K562 (cell line): ENCODE measurements around the gene SIM2. TPM values are rescaled to one million over a fixed set of nuclear protein-coding genes. Genes with fewer than 3 reads are reported as not detected.

Experiments used
- ATAC-seq: fragments of 200-7000 bp; cut with Tn5 transposase; 3 replicates; pipeline ENCODE4 v1.9.1; 2020; ENCODE audit warnings: moderate library complexity
- BruUV-seq: library from RNA; stranded (reverse); fragments of 400-500 nt; replicated peaks from 2 replicates; lab custom pipeline; 2021; lab: Mats Ljungman, UMichigan
- CTCF ChIA-PET: fragments of 300-600 bp; formaldehyde crosslinking; extraction: SDS; loops from one replicate; lab custom pipeline; 2021; ENCODE audit warnings: low intra/inter-chr PET ratio; lab: Yijun Ruan, JAX
- POLR2A ChIA-PET: fragments of 300-600, 350-650 bp; sonication (Branson Sonifier 250); formaldehyde crosslinking; extraction: SDS; loops from one replicate; lab custom pipeline; 2021; ENCODE audit warnings: antibody characterized with exemption, inconsistent platforms; lab: Yijun Ruan, JAX
- DNase-seq, 4 experiments: peaks; one replicate each; pipeline versions ENCODE4 v3.0.0 to v3.0.0-alpha.2; 2011 to 2018; ENCODE audit warnings: low spot score in 3 of 4, mixed read lengths in 3 of 4; ENCODE audit errors: extremely low read depth in 1 of 4
- FAIRE-seq: peaks from 2 replicates; lab custom pipeline; 2011; peaks lifted over from hg19 to GRCh38; lab: Jason Lieb, UNC
- H2AFZ ChIP-seq: 2 replicates; pipeline ENCODE4 v1.6.0; 2011; ENCODE audit warnings: low read depth, low read length, control low read depth, inconsistent platforms
- H3K27ac ChIP-seq: fragments of 200-600 bp; 3 replicates; pipeline ENCODE4 v1.8.0; 2011; ENCODE audit warnings: low read depth, mild to moderate bottlenecking, control low read depth, inconsistent platforms, low read length, moderate library complexity, mixed read lengths; ENCODE audit errors: extremely low read depth
- H3K27me3 ChIP-seq, 2 experiments: fragments of 300-600 bp in 1 of 2; 2 replicates in 1 of 2; 3 replicates in 1 of 2; pipeline versions ENCODE4 v1.6.0 to v1.8.0; 2011; ENCODE audit warnings: inconsistent platforms in 2 of 2, low read length in 2 of 2, mild to moderate bottlenecking in 1 of 2, mixed read lengths in 1 of 2, moderate library complexity in 1 of 2; ENCODE audit not compliant: control insufficient read depth in 2 of 2, insufficient read depth in 2 of 2
- H3K36me3 ChIP-seq: fragments of 300-600 bp; 3 replicates; pipeline ENCODE4 v1.8.0; 2011; ENCODE audit warnings: mild to moderate bottlenecking, low read length, inconsistent platforms; ENCODE audit not compliant: control insufficient read depth, insufficient read depth
- H3K4me1 ChIP-seq, 2 experiments: fragments of 200-600 bp in 1 of 2; replicated peaks in 1 of 2; 2 replicates in 1 of 2; 3 replicates in 1 of 2; pipeline versions ENCODE4 v1.5.1 to v1.8.0; 2011; ENCODE audit warnings: inconsistent platforms in 2 of 2, low read length in 2 of 2, mild to moderate bottlenecking in 1 of 2, mixed read lengths in 1 of 2, moderate library complexity in 1 of 2; ENCODE audit not compliant: control insufficient read depth in 2 of 2, insufficient read depth in 2 of 2
- H3K4me2 ChIP-seq: 2 replicates; pipeline ENCODE4 v1.6.1; 2011; ENCODE audit warnings: low read length, control low read depth, inconsistent platforms, mixed read lengths; ENCODE audit not compliant: insufficient read depth
- H3K4me3 ChIP-seq: fragments of 200-600 bp; sonication (generic), shearing (Covaris generic); 2 replicates; pipeline ENCODE4 v1.5.1; 2016; ENCODE audit warnings: control low read depth, inconsistent platforms
- H3K79me2 ChIP-seq: fragments of 200-600 bp; 3 replicates; pipeline ENCODE4 v1.8.0; 2011; ENCODE audit warnings: low read length, inconsistent platforms; ENCODE audit not compliant: control insufficient read depth, insufficient read depth
- H3K9ac ChIP-seq, 2 experiments: 2 replicates each; pipeline versions ENCODE4 v1.6.0 to v1.6.1; 2011; ENCODE audit warnings: low read depth in 2 of 2, low read length in 2 of 2, control low read depth in 1 of 2, inconsistent platforms in 1 of 2, mild to moderate bottlenecking in 1 of 2, mixed read lengths in 1 of 2; ENCODE audit not compliant: insufficient read depth in 1 of 2
- H3K9me1 ChIP-seq: one replicate; pipeline ENCODE4 v1.6.0; 2011; ENCODE audit warnings: inconsistent platforms, mild to moderate bottlenecking, low read length, moderate library complexity; ENCODE audit not compliant: control insufficient read depth, insufficient read depth
- H3K9me3 ChIP-seq: replicated peaks from 2 replicates; pipeline ENCODE4 v1.5.1; 2011; ENCODE audit warnings: low read depth, low read length, inconsistent platforms; ENCODE audit not compliant: control insufficient read depth, insufficient read depth
- H4K20me1 ChIP-seq: replicated peaks from 2 replicates; pipeline ENCODE4 v1.6.1; 2011; ENCODE audit warnings: low read length, inconsistent platforms, mixed read lengths; ENCODE audit not compliant: control insufficient read depth, insufficient read depth
- DDX20 ChIP-seq: fragments of 450-650 bp; IDR thresholded peaks from 2 replicates; pipeline ENCODE4 v1.6.1; 2016; ENCODE audit warnings: missing genetic modification characterization, low read depth, mild to moderate bottlenecking, missing compliant biosample characterization, moderate library complexity
- EP300 ChIP-seq: IDR thresholded peaks from 2 replicates; pipeline ENCODE4 v1.6.1; 2012; ENCODE audit warnings: low read length, improper control_type of control experiment
- GATA2 ChIP-seq: sonication (generic); formaldehyde crosslinking; IDR thresholded peaks from 2 replicates; pipeline ENCODE4 v1.4.0; 2020; ENCODE audit warnings: mild to moderate bottlenecking, missing genetic modification reagents
- IRF2 ChIP-seq: sonication (generic); formaldehyde crosslinking; IDR thresholded peaks from 2 replicates; pipeline ENCODE4 v1.8.1; 2022; ENCODE audit warnings: mild to moderate bottlenecking, missing genetic modification reagents
- KDM4B ChIP-seq, 2 experiments: fragments of 450-650 bp in 1 of 2; sonication (generic) in 1 of 2; IDR thresholded peaks; 2 replicates each; pipeline ENCODE4 v1.6.1; 2016 to 2017; ENCODE audit warnings: borderline replicate concordance in 2 of 2, antibody characterized with exemption in 1 of 2, low read depth in 1 of 2, mild to moderate bottlenecking in 1 of 2
- KLF6 ChIP-seq: fragments of 250-450 bp; sonication (Bioruptor Pico); IDR thresholded peaks from 2 replicates; pipeline ENCODE4 v1.4.0; 2020; ENCODE audit warnings: mild to moderate bottlenecking, moderate library complexity, borderline replicate concordance
- MTA2 ChIP-seq: fragments of 450-650 bp; IDR thresholded peaks from 2 replicates; pipeline ENCODE4 v1.6.1; 2016; ENCODE audit warnings: low read depth
- RBM34 ChIP-seq: fragments of 200-400 bp; formaldehyde crosslinking; IDR thresholded peaks from 2 replicates; pipeline ENCODE4 v1.6.1; 2018; ENCODE audit warnings: low read length, borderline replicate concordance; ENCODE audit not compliant: insufficient read depth
- RBM39 ChIP-seq: fragments of 200-400 bp; formaldehyde crosslinking; optimal IDR thresholded peaks from 2 replicates; pipeline ENCODE3; 2018; ENCODE audit warnings: low read depth, low read length
- RNF2 ChIP-seq: sonication (generic); IDR thresholded peaks from 2 replicates; pipeline ENCODE4 v1.6.1; 2016
- SETDB1 ChIP-seq: IDR thresholded peaks from one replicate; pipeline ENCODE4 v1.6.1; 2012; ENCODE audit warnings: low read length, control low read depth, inconsistent platforms
- SMARCA5 ChIP-seq: fragments of 450-650 bp; IDR thresholded peaks from 2 replicates; pipeline ENCODE4 v1.6.1; 2016
- THAP7 ChIP-seq: fragments of 250-450 bp; sonication (Bioruptor Pico); IDR thresholded peaks from 2 replicates; pipeline ENCODE4 v1.5.0; 2021
- ZBTB7A ChIP-seq: IDR thresholded peaks from 2 replicates; pipeline ENCODE4 v1.6.1; 2011; ENCODE audit warnings: low read depth, mild to moderate bottlenecking, low read length, moderate library complexity, borderline replicate concordance; ENCODE audit not compliant: control insufficient read depth
- ZNF133 ChIP-seq: fragments of 250-450 bp; sonication (Bioruptor Pico); IDR thresholded peaks from 2 replicates; pipeline ENCODE4 v1.4.0; 2020; ENCODE audit warnings: mild to moderate bottlenecking
- ZNF311 ChIP-seq: fragments of 250-450 bp; sonication (Bioruptor Pico); IDR thresholded peaks from 2 replicates; pipeline ENCODE4 v1.4.0; 2020; ENCODE audit warnings: mild to moderate bottlenecking, moderate library complexity
- ZNF347 ChIP-seq: fragments of 450-650 bp; formaldehyde crosslinking; IDR thresholded peaks from 2 replicates; pipeline ENCODE4 v1.4.0; 2020; ENCODE audit warnings: low read depth, mild to moderate bottlenecking, moderate library complexity
- ZNF639 ChIP-seq, 2 experiments: fragments of 200-800 bp in 1 of 2; sonication (Bioruptor generic) in 1 of 2; sonication (generic) in 1 of 2; formaldehyde crosslinking in 1 of 2; IDR thresholded peaks in 1 of 2; conservative IDR thresholded peaks in 1 of 2; 2 replicates each; pipeline versions ENCODE4 v1.5.0 to v1.6.1; 2016 to 2020; ENCODE audit warnings: missing compliant biosample characterization in 1 of 2, missing genetic modification characterization in 1 of 2, missing genetic modification reagents in 1 of 2
- ZNF79 ChIP-seq: fragments of 250-450 bp; sonication (Bioruptor Pico); IDR thresholded peaks from 2 replicates; pipeline ENCODE4 v1.4.0; 2020; ENCODE audit warnings: low read depth, mild to moderate bottlenecking, moderate library complexity
- WGBS: fragments of 100-300 bp; shearing (Covaris generic); methylation state at CpG from one replicate; pipeline ENCODE4 v1.1.6; 2016; ENCODE audit warnings: low coverage, mixed read lengths; ENCODE audit not compliant: insufficient coverage; ENCODE audit errors: missing lambda C conversion rate; 5-methylcytosine and 5-hydroxymethylcytosine counted together
- in situ Hi-C: fragments of 300-500 bp; cut with MboI; formaldehyde crosslinking; loops from 4 replicates; pipeline ENCODE4 v1.15.0; 2018; ENCODE audit warnings: inconsistent platforms, mixed read lengths
- intact Hi-C: fragments of 100-400 bp; cut with micrococcal nuclease; formaldehyde crosslinking; loops from 2 replicates; pipeline ENCODE4 v1.14.2; 2022
- polyA plus RNA-seq, 8 experiments: library from polyadenylated mRNA; depleted of rRNA in 4 of 8; stranded (reverse) in 5 of 8; unstranded in 3 of 8; fragments of >200 nt; fragmentation: Nextera tagmentation in 2 of 8; fragmentation: Illumina TruSeq in 1 of 8; extraction: Ambion mirVana in 2 of 8; extraction: Trizol in 1 of 8; gene quantifications; 2 replicates each; pipeline versions ENCODE4 v1.2.1 to v1.2.3, GENCODE V29; 2011 to 2014; ENCODE audit warnings: inconsistent platforms in 1 of 8, missing spikeins in 1 of 8
- total RNA-seq, 7 experiments: library from RNA; depleted of rRNA in 6 of 7; stranded (reverse); fragments of >200 nt in 6 of 7; fragmentation: Illumina TruSeq in 2 of 7; extraction: Trizol in 2 of 7; gene quantifications; 2 replicates each; pipeline versions ENCODE4 v1.2.1 to v1.2.3, GENCODE V29; 2011 to 2021; ENCODE audit warnings: low replicate concordance in 1 of 7

SIM2 gene
- total and polyA plus RNA-seq, 9 of the 15 experiments (the other 6 are each of a cell fraction or from before 2014, with no cell fraction given): 0.07 to 0.11 (median 0.08) TPM; not detected in 6

GRCh38 chr21:36765229-36765628, 66.3 kb downstream of the SIM2 start:
- H3K4me1 ChIP-seq: no peaks in the 10 kb centered on the region
- no peaks in the 10 kb centered on the region for H3K9me1 ChIP-seq
- H3K27ac ChIP-seq: no peak overlapping the region
- H3K36me3 ChIP-seq: no peaks in the 10 kb centered on the region
- DNase-seq (no peak), FAIRE-seq (peak; percentile 44), ATAC-seq (no peak)
- no peak overlapping the region for H3K4me2 ChIP-seq
- H3K79me2 ChIP-seq: no peaks in the 10 kb centered on the region
- no peak overlapping the region for H3K9ac ChIP-seq
- H3K9me3 ChIP-seq: no peaks in the 10 kb centered on the region
- intact Hi-C loops: no loop called here
- WGBS: 71% methylated on average over 4 of the region's 4 CpGs
- H3K4me3 ChIP-seq: no peak overlapping the region
- H3K27me3 ChIP-seq: no peaks in the 10 kb centered on the region
- BruUV-seq: no TSS peak
- ChIA-PET POLR2A (interaction anchor here (0.6 to 1.1 kb wide), 2 partner anchors 19 to 158 kb away, joined by 3 read pairs; no protein-coding TSS in a partner anchor), CTCF (no interaction called here)
- H4K20me1 ChIP-seq: no peaks in the 10 kb centered on the region
- in situ Hi-C loops: no loop called here
- H2AFZ ChIP-seq: no peak overlapping the region
- TF ChIP-seq SETDB1: no peak
- no peak for TF ChIP-seq IRF2
- no peak for TF ChIP-seq RNF2
- TF ChIP-seq SMARCA5: no peak
- TF ChIP-seq ZNF133 (CRISPR knock-in tag): no peak
- no peak for TF ChIP-seq ZNF639 (CRISPR knock-in tag; conservative IDR thresholded peaks at IDR 0.05 in 1 of 2, IDR thresholded peaks at IDR 0.05 in 1 of 2)
- TF ChIP-seq KLF6 (CRISPR knock-in tag): no peak
- no peak for TF ChIP-seq ZNF347
- TF ChIP-seq ZNF311: no peak
- no peak for TF ChIP-seq KDM4B (IDR thresholded peaks at IDR 0.05; ENCODE audit: borderline replicate concordance in 2 of 2, low read depth in 1 of 2)
- no peak for TF ChIP-seq ZBTB7A
- no peak for TF ChIP-seq ZNF79 (CRISPR knock-in tag)
- TF ChIP-seq EP300: no peak
- no peak for TF ChIP-seq DDX20 (tag)
- no peak for TF ChIP-seq RBM34
- TF ChIP-seq GATA2 (CRISPR knock-in tag): no peak
- no peak for TF ChIP-seq THAP7 (CRISPR knock-in tag)
- no peak for TF ChIP-seq RBM39
- TF ChIP-seq MTA2: no peak
